ACHN (cell line): ENCODE measurements around the gene VPS11.

ENCODE experiments used
- DNase-seq: peaks from one replicate; pipeline ENCODE4 v3.0.0-alpha.2; 2015
- in situ Hi-C: cut with HindIII; loops from 2 replicates; pipeline ENCODE4 v1.10.0; 2017; ENCODE audit warnings: low sequenced_read_pairs, low pct_ligation_motif_present, low pct_unique_long_range_greater_than_20kb

The VPS11 gene

DNA sequence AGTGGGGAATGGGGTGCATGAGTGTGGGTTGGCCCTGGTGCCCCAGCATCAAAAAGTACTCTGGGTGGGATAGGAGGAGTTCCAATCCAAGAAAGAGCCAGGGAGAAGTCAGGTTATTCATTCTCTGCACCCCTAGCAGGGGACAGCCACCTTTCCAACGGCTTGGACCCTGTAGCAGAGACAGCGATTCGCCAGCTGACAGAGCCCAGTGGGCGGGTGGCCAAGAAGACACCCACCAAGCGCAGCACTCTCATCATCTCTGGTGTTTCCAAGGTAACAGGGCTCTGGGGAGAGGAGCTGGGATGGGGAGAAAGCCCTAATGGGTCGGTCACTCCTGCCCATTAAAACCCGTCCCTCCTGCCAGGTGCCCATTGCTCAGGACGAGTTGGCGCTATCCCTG is 46.1 kb downstream of the VPS11 start:
- no peak for DNase-seq
- in situ Hi-C loops, result no loop called here

DNA sequence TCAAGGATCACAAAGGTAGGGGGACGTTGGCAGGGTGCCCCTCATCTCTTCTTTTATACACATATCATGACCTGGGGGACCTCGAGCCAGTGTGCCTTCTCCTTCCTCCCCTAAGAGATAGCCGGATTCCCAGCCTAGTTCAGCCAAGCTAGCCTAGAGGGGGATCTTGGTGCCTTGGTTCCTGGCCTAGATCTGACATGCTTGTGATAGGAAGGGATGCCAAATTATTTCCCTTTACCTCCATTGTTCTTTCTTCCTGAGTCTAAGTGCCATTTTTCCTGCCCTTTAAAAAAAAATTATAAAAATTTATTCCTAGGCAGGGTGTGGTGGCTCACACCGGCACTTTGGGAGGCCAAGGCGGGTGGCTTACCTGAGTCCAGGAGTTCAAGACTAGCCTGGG is 46.7 kb downstream of the VPS11 start:
- no peak for DNase-seq
- in situ Hi-C loops, result no loop called here

- in situ Hi-C loops, result no loop called here
- DNase-seq, result no peak
These were observed 48.0 kb downstream of the VPS11 start for GRCh38 chr11:119115484-119116234.

DNA sequence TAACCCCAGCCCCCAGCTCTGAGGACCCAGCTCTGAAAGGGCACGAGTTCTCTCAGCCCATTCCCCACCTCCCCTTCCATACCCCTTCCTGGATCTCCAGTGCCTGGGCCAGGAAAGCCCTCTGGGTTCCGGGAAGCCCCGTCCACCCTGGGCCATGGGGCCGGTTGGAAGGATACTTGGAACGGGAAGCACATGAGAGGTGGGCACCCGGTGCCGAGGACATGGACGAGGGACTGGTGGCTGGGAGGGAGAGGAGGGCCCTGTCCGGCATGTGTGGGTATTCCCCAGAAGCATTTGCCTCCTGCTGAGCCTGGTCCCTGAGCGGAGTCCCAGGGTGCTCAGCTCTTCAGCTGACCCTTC is 48.6 kb downstream of the VPS11 start:
- no peak for DNase-seq
- in situ Hi-C loops, result no loop called here

GRCh38 chr11:119116601-119117000 is 49.0 kb downstream of the VPS11 start:
- no peak for DNase-seq
- in situ Hi-C loops, result no loop called here

GRCh38 chr11:119117004-119117706 is 49.5 kb downstream of the VPS11 start:
- in situ Hi-C loops, result no loop called here
- DNase-seq, result no peak

GRCh38 chr11:119118227-119118626 is 50.6 kb downstream of the VPS11 start:
- in situ Hi-C loops, result no loop called here

GRCh38 chr11:119118946-119119345 is 51.3 kb downstream of the VPS11 start:
- in situ Hi-C loops, result no loop called here

More at GRCh38 chr11:119118227-119118626, 50.6 kb downstream of the VPS11 start:
- DNase-seq, result no peak

GRCh38 chr11:119120639-119121007 is 53.0 kb downstream of the VPS11 start:
- DNase-seq, result no peak
- in situ Hi-C loops, result no loop called here

More at GRCh38 chr11:119118946-119119345, 51.3 kb downstream of the VPS11 start:
- no peak for DNase-seq

GRCh38 chr11:119121008-119121810 is 53.6 kb downstream of the VPS11 start, which contains the start of gene HINFP:
Gene HINFP, plus strand, starts transcription at chr11:119121580. Its CDS starts 5,365 bp downstream, at chr11:119126945.
- in situ Hi-C loops, result no loop called here
- DNase-seq, result peak; percentile 97

DNA sequence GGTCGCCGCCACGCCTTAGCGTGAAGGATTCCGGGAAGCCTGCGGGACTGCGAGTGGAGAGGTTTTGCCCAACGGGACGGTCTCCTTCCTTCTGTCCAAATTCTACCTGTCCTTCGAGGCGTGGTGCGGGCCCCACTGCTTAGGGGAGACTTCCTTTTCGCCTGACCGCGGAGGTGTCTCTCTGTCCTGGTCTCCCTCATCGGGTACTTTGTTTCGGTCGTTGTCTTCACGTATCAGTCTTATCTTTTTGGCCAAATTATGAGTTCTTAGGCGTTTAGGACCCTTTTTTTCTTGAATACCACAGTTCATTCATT is 54.1 kb downstream of the VPS11 start:
- in situ Hi-C loops, result no loop called here

DNA sequence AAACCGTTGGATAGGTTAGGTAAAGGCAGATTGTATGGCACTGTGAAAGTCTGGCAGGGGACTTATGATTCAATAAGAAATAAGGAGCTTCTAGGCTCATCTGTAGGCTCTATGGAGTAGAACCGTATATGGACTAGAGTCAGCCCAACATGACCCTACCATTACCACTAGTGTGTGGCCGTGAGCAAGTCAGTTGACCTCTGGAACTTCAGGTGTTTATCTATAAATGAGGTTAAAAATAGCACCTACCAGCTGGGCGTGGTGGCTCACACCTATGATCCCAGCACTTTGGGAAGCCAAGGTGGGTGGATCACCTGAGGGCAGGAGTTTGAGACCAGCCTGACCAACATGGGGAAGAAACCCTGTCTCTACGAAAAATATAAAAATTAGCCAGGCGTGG is 58.2 kb downstream of the VPS11 start:
- in situ Hi-C loops, result no loop called here

More for the DNA sequence above, 54.1 kb downstream of the VPS11 start:
- no peak for DNase-seq

GRCh38 chr11:119126675-119127268 is 59.2 kb downstream of the VPS11 start:
- no peak for DNase-seq

More for the DNA sequence above, 58.2 kb downstream of the VPS11 start:
- DNase-seq, result no peak

DNA sequence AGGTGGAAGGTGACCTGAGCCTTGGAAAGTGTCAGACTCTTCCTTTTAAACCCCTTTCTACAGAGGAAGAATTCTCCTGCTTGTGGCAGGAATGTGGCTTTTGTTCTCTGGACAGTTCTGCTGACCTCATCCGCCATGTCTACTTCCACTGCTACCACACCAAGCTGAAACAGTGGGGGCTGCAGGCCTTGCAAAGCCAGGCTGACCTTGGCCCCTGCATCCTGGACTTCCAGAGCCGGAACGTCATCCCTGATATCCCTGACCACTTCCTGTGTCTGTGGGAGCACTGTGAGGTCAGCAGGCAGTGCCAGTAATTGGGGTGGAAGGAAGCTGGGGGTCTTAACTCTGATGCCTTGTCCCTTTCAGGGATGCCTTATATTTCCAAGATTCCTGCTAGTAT is 63.0 kb downstream of the VPS11 start:
- no peak for DNase-seq
- in situ Hi-C loops, result no loop called here

More at GRCh38 chr11:119126675-119127268, 59.2 kb downstream of the VPS11 start:
- in situ Hi-C loops, result no loop called here
